Cerebellar nuclear complex (tissue), 1 donor: Measurements from ENCODE around the gene NFATC1.

ENCODE experiments used
- DNase-seq, 2 experiments: peaks; one replicate each; lab custom pipeline; 2025; lab: John Stamatoyannopoulos, UW

Gene NFATC1

DNA sequence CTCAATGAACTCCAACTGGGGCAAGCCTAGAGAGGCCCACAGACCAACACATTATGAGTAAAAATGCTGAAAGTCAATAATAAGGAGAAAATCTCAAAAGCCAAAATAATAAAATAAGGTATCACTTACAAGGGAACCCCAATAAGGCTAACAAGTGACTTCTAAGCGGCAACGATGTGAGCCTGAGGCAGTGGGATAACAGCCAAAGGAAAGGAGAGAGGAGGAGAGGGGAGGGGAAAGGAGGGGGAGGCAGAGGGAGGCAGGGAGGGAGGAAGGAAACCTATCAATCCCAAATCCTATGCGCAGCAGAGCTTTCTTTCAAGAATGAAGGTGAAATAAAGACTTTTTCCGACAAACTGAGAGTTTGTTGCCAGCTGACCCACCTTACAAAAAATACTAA, 6.0 kb upstream of the NFATC1 start:
- no peak for DNase-seq

DNA sequence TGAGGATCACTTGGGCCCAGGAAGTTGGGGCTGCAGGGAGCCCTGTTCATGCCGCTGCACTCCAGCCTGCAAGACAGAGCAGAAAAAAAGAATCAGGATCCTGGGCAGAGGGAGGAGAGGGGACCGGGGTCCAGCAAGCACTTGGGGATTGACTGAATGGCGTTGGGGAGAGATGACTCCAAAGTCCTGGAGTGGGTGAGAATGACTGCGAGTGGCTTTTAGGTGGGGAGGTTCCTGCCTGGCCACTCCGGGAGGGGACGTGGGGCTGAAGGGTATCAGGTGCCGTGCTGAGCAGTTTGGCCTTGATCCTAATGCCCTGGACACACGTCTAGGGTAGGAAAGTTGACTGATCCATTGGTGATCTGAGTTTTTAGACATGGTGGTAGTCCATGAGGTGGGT, 3.5 kb upstream of the NFATC1 start:
- DNase-seq = no peak

DNA sequence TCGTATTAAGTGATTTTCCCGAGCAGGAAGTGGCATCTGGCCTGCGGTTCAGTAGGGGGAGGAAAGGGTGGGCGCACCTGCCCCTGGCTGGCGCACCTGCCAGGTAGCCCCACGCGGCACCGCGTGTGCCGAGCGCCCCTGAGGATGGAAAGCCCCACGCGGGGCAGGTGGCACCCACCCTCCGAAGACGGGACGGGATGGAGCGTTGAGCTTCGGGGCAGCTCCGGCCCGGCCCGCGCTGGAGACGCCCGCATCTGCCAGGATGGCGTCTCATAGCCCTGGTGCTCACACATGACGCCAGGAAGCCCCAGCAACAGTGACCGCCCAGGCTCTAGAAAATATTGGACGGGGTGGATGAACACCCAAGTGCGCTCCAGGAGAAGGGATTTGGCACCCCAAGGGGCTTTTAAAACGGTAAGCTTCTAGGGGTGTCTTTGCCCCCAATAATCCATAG, 2.5 kb upstream of the NFATC1 start:
- DNase-seq = no peak

DNA sequence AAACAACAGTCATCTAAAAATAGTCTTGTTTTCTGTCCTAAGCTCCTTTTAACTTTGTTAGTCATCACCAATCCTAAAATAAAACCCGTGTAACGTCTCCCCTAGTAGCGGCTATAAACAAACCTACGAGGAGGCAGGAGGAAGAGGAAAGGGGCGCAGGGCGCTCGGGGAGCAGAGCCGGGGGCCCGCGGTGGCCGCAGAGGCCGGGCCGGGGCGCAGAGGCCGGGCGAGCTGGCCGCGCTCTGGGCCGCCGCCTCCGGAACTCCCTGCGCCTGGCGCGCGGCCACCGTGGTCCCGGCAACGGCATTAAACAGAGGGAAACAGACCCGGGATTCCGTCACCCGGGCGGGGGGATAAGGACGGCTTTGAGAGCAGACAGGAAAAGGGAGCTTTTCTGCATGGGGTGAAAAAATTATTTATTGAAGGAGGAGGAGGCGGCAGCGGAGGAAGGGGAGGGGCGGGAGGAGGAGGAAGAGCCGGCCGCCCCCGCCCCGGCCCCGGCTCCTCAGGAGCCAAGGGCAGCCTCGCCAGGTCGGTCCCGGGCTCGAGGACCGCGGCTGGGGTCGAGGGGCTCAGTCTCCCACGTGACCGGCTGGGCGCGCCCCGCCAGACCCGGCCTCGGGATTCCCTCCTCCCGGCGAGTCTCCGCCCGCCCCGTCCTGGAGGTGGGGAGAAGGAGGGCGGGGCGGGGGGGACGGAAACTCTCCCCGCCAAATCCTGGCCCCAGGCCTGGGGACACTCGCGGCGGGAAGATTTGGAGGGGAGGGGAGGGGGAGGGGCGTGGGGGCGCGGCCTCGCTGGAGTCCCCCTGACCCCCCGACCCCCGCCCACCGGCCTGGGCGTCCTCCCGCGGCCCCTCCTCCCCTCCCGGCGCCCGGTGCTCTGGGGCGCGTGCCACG, 1.8 kb upstream of the NFATC1 start:
- no peak for DNase-seq

DNA sequence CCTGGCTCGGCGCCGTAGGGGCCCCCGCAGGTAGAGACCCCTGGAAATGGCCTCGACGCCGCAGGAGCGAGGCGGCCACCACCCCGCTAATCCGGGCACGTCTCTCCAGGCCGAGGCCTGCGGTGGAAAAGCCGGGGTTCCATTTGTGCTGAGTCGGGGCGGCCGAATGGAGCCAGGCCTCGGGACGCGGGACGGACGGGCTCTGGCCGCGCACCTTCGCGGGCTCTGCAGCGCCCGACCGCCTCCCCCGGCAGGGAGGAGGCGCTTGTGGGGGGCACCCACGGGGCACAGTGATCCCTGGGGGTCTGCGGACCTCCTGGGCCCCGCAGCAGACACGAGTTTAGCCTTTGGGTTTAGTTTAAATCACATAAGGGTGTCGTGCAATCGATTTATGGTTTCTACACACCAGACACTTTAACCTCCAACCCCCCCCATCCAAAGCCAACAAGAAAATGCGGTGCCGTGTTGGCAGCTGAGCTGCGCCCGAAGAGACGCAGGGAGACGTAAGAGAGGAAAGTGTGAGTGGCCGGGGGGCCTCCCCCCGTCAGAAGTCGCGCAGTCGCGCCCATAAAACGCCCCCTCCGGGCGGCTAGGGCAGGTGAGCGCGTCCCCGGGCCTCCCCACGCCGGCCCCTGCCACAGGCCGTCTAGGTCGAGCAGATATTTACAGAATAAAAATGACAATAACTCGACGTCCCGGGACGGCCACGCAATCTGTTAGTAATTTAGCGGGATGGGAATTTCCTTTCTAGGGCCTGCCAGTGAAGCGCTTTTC, 1.0 kb upstream of the NFATC1 start:
- no peak for DNase-seq

DNA sequence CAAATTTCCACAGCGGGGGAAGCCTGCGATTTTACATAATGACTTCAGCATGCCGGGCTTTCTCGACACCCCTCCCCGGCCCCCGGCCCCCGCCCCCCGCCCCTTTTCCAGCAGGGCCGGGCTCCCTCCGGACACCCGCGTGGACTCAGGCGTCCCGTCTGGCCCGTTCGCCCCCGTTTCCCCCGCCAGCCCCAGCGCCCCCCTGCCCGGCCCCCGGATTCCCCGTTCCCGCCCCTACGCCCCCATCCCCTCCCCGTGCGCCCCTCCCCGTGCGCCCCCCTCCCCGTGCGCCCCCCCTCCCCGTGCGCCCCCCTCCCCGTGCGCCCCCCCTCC, 456 bp upstream of the NFATC1 start:
- DNase-seq = no peak

DNA sequence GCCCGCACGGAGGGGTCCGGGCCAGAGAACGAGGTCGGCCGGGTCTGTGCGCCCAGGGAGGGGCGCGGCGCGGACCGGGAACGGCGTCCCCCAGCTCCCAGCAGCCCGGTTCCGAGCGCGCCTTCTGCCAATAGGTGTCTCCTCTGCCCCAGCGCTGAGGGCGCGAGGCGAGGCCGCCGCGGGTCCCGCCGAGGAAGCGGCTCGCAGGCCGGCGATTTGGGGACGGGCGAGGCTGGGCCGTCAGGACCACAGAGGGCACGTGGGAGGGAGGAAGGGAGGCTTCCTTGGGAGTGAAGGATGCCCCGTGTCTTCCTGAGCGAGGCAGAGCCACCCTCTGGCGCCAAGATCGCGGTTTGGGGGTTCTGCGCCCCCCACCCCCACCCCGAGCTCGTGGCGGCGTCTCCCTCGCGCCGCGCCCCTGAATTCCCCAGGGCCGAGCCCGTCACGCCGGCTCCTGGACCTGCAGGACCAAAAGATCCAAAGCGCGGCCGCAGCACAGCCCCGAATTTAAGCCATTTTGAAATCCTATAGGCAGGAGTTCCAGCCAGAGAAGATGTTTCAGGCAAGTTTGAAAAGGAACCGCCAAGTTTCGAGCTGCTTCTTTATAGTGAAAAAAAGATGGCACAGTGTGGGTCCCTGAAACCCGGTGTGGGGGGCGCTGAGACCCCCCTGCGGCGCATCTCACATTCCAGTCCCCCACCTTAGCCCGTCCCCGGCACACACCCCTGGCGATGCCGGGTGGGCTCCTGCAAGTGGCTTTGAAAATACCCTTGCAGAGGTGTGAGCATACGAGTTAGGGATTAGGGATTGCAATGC, 909 bp downstream of the NFATC1 start:
- DNase-seq = no peak

DNA sequence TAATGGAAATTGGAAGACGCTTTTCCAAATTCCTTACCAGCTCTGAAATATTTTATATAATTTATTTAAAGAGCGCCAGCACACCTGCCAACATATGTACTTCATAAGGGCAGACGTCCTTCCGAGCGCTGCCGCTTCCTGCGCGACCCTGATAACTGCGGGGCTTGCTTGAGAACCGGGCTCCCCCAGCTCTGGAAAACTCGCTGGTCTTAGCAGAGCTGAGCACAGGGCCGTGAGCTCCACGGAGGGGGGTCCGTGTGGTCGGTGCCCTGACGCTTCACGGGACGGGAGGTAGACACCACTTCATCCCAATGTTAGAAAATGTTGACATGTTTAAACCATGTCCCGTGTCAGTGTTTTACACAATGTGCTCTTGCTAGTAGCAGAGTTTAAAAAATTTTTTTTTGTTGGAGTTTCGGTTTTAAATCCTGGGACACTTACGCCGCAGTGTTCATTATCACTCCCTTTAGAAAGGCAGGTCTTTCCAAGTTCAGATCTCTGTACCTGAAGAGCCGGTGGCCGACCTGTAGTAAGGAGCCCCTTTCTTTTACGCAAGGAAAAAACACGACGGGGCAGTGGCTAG, 1.6 kb downstream of the NFATC1 start:
- DNase-seq = no peak

DNA sequence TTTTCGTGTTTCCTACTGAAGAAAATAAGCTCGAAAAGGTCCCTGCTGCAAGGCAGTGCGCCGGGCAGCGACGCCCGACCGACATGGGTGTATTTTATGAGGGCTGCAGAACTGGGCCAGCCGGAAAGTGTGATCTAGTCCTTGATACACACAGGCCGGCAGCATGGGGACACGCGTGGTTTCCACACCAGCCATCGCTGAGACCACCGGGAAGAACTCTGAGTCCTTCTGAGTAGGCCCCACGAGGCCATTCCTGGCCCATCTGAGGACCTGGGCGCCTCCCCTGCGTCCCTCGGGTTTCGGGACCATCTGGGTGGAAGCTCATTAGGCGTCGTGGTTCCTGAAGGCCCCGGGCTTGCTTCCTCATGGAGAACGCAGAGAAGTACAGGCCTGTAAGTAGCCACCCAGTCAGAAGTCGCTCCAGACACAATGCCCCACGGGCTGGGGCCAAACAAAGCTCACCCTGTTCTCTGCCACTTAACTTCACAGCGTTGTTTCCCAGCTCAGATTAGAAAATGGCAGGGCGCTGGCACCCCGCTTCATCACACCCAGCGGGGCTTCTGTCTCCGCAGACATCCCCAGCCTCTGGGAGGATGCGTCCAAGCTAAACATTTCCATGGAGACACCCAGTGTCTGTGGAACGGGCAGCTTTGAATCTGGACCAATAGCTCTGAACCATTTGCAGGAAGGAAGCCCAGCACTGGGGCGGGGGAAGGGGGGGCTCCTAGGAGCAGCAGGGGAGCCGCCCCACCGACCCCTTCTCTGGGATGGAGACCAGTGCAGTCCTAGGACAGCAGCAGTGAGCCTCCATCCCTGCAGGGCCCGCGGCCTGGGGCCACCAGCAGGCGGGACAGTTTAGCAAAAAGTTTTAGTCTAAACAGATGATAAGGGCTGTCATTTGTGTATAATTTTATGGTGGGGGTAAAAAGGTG, 2.4 kb downstream of the NFATC1 start:
- DNase-seq = no peak

DNA sequence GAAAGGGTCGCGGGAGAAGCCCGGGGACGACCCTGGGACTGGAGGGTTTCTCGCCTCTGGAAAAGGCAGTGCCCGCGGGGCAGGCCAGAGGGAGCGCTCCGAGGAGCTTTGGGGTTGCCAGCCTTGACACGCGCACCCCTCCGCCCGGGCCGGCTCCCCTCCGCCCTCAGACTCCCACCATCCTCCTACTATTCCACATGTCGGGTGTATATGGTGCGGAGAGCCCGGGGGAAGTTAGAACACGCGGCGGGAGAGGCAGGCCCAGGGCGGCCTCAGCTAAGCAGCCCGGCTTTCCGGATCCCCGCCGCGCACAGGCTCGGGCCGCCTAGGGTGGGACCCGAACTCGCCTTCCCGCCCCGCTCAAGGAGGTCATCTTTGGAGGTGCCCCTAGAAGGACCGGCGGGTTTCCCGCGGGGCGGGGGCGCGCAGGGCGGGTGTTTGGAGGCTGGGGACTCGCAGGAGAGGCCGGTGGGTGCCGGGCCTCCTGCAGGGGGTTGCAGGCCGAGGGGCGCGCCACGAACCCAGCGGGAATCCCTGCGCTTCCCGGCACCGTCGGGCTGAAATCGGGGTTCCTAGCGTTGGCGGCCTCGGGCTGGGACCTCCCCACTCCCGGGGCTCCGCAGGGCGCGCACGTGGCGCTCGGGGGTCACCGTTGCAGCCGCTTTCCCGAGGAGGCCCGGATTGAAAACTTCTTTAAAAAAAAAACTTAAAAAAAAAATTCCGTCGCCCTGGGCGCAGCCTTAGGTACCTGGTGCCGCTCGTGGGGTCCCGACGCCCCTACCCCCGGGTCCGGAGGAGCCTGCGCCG, 3.7 kb downstream of the NFATC1 start:
- no peak for DNase-seq

DNA sequence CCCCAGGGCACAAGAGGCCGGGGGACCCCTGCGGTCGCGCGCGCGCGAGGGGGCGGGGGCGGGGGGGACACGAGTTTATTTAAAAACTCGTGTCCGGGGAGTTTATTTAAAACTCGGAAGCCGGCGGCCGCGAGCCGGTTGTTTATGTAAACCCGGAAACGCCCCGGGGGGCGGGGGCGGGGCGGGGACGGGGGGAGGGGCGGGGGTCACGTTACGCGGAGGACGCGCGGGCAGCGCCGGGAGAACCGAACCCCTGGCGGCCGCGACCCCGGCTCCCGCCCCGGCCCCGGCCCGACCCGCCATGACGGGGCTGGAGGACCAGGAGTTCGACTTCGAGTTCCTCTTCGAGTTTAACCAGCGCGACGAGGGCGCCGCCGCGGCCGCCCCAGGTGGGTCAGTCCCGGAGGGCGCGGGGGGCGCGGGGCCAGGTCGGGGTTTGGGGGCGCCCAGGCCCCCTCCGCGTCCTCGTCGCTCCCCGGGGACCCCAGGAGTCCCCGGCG, 4.4 kb downstream of the NFATC1 start:
- DNase-seq = no peak

DNA sequence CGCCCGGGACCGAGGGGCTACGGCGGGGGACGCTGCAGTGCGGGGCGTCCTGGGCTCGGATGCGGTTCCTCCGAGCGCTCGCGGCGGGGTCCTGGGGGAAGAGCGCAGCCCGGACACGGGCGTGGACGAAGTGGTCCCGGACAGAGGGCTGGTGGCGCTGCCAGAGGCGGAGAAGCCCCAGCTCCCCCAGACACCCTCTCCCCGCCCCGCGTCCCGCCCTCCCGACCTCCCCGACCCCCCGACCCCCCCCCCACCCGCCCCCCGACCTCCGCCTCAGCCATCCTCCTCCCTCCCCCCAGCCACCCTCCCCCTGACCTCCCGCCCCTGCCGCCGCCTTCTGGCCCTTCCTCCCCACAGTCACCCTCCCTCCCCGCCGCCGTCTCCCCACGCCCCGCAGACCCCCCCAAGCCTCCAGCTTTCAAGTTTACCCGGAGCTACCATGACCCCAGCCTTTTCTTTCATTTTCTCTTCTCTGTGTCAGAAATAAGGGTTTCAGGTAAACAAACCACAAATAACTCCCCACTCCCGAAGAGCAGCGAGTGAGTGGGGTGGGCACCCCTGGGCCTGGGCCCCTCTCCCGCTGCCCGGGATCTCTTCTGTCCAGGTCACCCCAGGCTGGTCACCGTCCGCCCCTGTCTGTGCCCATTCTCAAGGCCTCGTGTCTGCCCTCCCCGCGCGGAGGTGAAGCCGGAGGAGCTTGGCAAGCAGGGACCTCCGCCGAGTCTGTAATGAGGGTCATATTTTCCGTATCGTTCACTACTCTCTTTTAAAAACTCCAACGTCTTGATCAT, 5.1 kb downstream of the NFATC1 start:
- DNase-seq = no peak

DNA sequence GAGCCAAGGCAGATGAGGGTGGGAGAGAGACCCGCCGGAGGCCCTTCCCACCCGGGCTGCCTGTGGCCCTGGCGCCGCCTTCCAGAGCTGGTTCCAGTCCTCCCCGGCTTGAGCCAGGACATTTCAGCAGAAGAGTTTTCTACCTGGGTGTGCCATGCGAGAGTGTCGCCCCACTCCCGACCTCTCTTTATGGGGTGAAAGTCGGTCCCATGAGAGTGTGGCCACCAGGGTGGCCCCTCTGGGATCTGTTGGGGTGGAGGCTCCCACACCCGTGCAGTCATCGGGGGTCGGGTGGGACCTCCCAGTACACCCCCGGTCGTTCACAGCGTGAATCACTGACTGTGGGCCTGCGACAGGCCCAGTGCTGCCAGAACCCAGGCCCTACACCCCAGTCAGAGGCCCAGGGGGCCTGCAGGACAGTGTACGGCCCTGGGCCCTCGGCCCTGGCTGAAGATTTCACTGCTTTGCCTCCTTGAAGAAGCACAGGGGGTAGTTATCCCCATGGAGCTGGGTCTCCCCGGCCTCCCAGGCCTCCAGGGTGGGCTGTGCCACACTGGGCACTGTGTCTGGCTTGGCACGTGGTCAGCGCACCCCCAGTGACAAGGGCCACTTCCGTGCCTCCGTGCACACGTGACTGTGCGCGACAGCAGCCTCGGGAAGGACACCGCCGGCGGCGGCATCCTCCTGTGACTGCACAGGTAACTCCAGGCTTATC, 5.9 kb downstream of the NFATC1 start:
- DNase-seq = no peak

DNA sequence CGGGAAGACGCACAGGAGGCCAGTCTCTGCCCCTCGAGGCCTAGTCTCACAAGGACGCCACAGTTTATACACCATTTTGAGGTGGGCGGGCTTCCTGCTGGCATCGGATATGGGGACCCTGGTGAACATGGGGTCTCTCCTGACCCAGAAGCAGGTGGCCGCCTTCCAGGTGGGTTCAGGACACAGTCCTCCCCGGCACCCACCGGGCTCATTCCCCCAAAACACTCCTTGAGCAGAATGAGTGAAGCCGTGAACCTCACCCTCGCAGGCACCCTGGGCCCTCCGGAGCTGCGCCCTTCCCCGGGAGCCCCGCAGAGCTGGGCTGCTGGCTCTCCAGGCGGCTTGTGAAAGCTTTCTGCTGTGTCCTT, 6.5 kb downstream of the NFATC1 start:
- no peak for DNase-seq

DNA sequence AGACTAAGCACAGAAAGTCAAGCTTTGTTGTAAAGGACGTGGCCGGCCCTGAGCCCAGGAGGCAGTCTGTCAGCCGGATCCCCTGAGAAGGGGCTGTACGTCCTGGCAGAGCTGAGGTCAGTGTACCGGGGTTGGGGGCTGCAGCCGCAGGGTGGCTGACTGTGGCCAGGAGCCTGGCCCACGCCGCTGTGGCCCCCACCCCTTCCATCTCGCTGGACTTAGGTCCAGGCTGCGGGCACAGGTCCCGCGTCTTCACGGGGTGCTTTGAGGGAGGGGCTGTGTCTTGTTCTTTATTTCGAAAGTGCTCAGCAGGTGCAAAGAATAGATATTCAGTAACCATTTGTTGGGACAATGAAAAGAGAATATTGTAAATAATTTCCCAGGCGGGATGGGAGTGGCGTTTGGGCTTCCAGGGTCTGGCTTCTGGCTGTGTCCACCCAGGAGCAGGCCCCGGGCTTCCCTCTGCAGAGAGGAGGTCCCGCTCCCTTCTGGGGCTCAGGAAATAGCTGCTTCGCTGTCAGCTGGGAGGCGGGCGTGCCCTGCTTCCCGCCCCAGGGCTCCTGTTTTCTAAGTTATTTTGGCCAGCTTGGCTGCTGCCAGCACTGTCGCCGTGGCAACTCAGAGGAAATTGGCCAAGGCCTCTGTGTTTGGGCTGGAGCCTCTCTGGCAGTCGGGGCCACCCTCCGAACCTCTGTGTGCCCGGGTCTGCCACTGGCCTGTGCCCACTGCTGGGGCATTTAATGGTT, 7.4 kb downstream of the NFATC1 start:
- no peak for DNase-seq

DNA sequence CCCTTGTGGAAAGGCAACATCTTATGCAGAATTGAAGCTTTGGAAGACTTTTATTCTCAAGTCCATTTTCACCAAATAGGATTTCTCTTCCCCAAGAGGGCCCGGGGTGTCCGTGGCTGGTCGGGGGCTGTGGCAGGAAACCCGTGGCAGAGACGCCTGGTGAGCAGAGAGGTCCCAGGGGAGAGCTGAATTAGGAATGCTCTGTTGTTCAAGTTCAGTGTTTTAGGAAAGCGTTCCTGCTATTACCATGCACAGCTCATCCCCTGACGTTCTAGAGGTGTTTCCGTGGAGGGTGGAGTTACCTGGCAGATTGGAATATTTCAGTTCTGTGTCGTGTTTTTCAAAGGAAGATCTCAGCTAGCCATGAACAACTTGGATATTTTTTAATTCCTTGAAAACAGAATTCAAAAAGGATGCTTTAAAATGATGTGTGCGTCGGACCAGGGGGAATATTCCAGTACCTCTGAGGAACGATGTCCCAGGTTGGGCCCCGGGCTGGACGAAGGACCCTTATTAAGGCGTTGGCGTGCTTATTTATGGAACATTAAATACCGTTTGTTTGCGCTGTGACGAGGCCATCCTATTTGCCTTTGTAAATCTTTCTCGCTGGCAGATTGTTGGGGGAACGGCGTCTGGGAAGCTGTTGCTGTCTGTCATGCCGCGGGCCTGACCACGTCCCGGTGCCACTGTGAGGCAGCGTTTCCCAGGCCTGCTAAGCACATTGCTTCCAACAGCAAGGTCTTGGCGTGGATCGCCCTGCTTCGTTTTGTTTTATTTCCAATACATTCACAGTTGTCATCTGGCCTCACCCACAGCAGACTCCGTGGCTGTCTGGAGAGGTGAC, 8.2 kb downstream of the NFATC1 start:
- DNase-seq = no peak

DNA sequence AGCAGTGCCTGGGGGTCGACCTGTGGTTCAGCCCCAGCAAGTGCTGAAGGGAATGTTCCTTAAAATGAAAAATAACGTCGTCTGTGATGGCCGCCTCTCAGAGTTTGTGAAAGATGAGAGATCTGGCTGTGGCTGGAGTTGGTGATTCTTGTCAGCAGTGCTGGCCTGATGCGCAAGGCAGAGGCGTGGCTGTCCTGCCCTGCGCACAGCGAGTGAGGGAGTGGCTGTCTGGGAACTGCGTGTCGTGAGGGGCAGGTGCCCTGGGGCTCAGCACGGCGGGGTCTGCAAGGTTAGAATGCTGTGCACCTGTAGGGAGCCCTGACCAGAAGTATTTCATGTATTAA, 8.8 kb downstream of the NFATC1 start:
- DNase-seq = no peak
